Right lobe of liver (tissue), 6 donors: Measurements from ENCODE around the gene HERC6. TPM values are rescaled to one million over a fixed set of nuclear protein-coding genes. Genes with fewer than 3 reads are reported as not detected.

Experiments
- ATAC-seq, 4 donors: fragments of 200-7000 bp; cut with Tn5 transposase; one replicate each; pipeline ENCODE4 v1.9.1; 2020; ENCODE audit warnings: mild to moderate bottlenecking in 4 of 4, moderate library complexity in 4 of 4
- DNase-seq, 3 donors: peaks; one replicate each; pipeline ENCODE4 v3.0.0-alpha.2; 2020
- H3K27ac ChIP-seq, 3 donors: fragments of 200-600 bp; one replicate each; pipeline ENCODE4 v1.8.0; 2022
- H3K27me3 ChIP-seq, 2 donors: fragments of 200-600 bp; one replicate each; pipeline ENCODE4 v1.8.0; 2022
- H3K36me3 ChIP-seq, 4 donors: fragments of 200-600 bp; sonication (generic) in 1 of 4; one replicate each; pipeline versions ENCODE4 v1.5.1 to v1.8.0; 2017 to 2022; ENCODE audit warnings: control low read depth in 1 of 4
- H3K4me1 ChIP-seq, 4 donors: fragments of 200-600 bp; sonication (generic) in 1 of 4; one replicate each; pipeline versions ENCODE4 v1.5.1 to v1.8.0; 2017 to 2022; ENCODE audit warnings: control low read depth in 1 of 4
- H3K4me3 ChIP-seq, 3 donors: fragments of 200-600 bp; one replicate each; pipeline ENCODE4 v1.8.0; 2022
- H3K9me3 ChIP-seq, 4 donors: fragments of 200-600 bp; sonication (generic) in 1 of 4; one replicate each; pipeline versions ENCODE4 v1.5.1 to v1.8.0; 2017 to 2022; ENCODE audit warnings: control low read depth in 1 of 4
- CTCF ChIP-seq, 4 donors: fragments of 200-600 bp in 3 of 4; fragments of 450-650 bp in 1 of 4; IDR thresholded peaks; one replicate each; pipeline versions ENCODE4 v1.5.1 to v1.8.0; 2016 to 2022; ENCODE audit warnings: antibody characterized with exemption in 4 of 4, mild to moderate bottlenecking in 2 of 4
- POLR2A ChIP-seq: fragments of 450-650 bp; IDR thresholded peaks from one replicate; pipeline ENCODE4 v1.6.1; 2017; ENCODE audit warnings: antibody characterized with exemption, mild to moderate bottlenecking
- WGBS: methylation state at CpG from one replicate; pipeline ENCODE4 v1.1.6; 2018; ENCODE audit warnings: low coverage, low lambda C conversion rate; ENCODE audit not compliant: insufficient coverage; ENCODE audit errors: missing lambda C conversion rate; 5-methylcytosine and 5-hydroxymethylcytosine counted together
- intact Hi-C, 2 donors: fragments of 100-400 bp; cut with DNase I; formaldehyde crosslinking; loops; one replicate each; pipeline versions ENCODE4 v1.11.2 to v1.14.1; 2022
- total RNA-seq, 6 experiments: library from RNA; depleted of rRNA in 2 of 6; stranded (reverse); fragments of >200 nt in 2 of 6; fragmentation: NEBNext Ultra II Directional in 3 of 6; extraction: Animal tissue kit (Norgen Biotek cat#: 25700) in 3 of 6; gene quantifications; one replicate each; pipeline versions ENCODE4 v1.1.0 to v1.2.4, GENCODE V29; 2016 to 2023
- donor health status: DM: no; HTN: yes; CAD: no.
- donor health status: DM: no; HTN: no; CAD: no.
- donor health status: DM: no; HTN: no; CAD: no.
- donor health status: DM: no; HTN: yes; CAD: no.
- donor health status: DM: no; HTN: yes; CAD: no.

The HERC6 gene
- total RNA-seq, 6 experiments from 2014 or later, result 1.7 to 4.2 (median 3.6) TPM

GRCh38 chr4:88409789-88410188 lies 31.1 kb downstream of the HERC6 start:
- Histone ChIP-seq H3K27me3 (no peaks in the 10 kb centered on the region), H3K27ac (no peak overlapping the region), H3K9me3 (no peaks in the 10 kb centered on the region), H3K4me3 (no peak overlapping the region), H3K36me3 (no peaks in the 10 kb centered on the region), H3K4me1 (no peaks in the 10 kb centered on the region)
- intact Hi-C loops, result no loop called here
- ATAC-seq (no peak), DNase-seq (no peak)
- no CpG with 5 or more reads among the region's 1 CpG for WGBS
- TF ChIP-seq CTCF (IDR thresholded peaks at IDR 0.05) (no peak), POLR2A (no peak)

GRCh38 chr4:88411491-88412096 lies 32.9 kb downstream of the HERC6 start:
- Histone ChIP-seq H3K27ac (no peak overlapping the region), H3K9me3 (no peaks in the 10 kb centered on the region), H3K4me1 (no peaks in the 10 kb centered on the region), H3K27me3 (no peaks in the 10 kb centered on the region), H3K36me3 (no peaks in the 10 kb centered on the region), H3K4me3 (no peak overlapping the region)
- ATAC-seq (no peak), DNase-seq (no peak)
- TF ChIP-seq POLR2A (no peak), CTCF (IDR thresholded peaks at IDR 0.05) (no peak)
- 91% methylated on average over 3 of the region's 3 CpGs for WGBS
- intact Hi-C loops, result no loop called here

GRCh38 chr4:88413801-88414200 lies 35.1 kb downstream of the HERC6 start:
- TF ChIP-seq POLR2A (no peak), CTCF (IDR thresholded peaks at IDR 0.05) (no peak)
- WGBS, result 100% methylated on average over 1 of the region's 1 CpG
- no peak overlapping the region for H3K27ac ChIP-seq
- ATAC-seq, result no peak
- no peaks in the 10 kb centered on the region for H3K4me1 ChIP-seq
- H3K9me3 ChIP-seq, result no peaks in the 10 kb centered on the region
- no peaks in the 10 kb centered on the region for H3K36me3 ChIP-seq
- no peak overlapping the region for H3K4me3 ChIP-seq
- H3K27me3 ChIP-seq, result no peaks in the 10 kb centered on the region
- no peak for DNase-seq
- intact Hi-C loops, result no loop called here

GRCh38 chr4:88414755-88415154 lies 36.1 kb downstream of the HERC6 start:
- Histone ChIP-seq H3K9me3 (no peaks in the 10 kb centered on the region), H3K27me3 (no peaks in the 10 kb centered on the region), H3K4me1 (no peaks in the 10 kb centered on the region), H3K4me3 (no peak overlapping the region), H3K36me3 (no peaks in the 10 kb centered on the region), H3K27ac (no peak overlapping the region)
- no peak for TF ChIP-seq POLR2A
- no peak for TF ChIP-seq CTCF (IDR thresholded peaks at IDR 0.05)
- ATAC-seq (no peak), DNase-seq (no peak)
- WGBS, result 84% methylated on average over 4 of the region's 4 CpGs
- intact Hi-C loops, result no loop called here

GRCh38 chr4:88415982-88416381 lies 37.3 kb downstream of the HERC6 start:
- ATAC-seq (no peak), DNase-seq (no peak)
- no peak overlapping the region for H3K27ac ChIP-seq
- TF ChIP-seq CTCF (IDR thresholded peaks at IDR 0.05) (no peak), POLR2A (no peak)
- no peaks in the 10 kb centered on the region for H3K36me3 ChIP-seq
- intact Hi-C loops, result no loop called here
- H3K27me3 ChIP-seq, result no peaks in the 10 kb centered on the region
- H3K4me1 ChIP-seq, result no peaks in the 10 kb centered on the region
- WGBS, result 89% methylated on average over 1 of the region's 2 CpGs
- no peak overlapping the region for H3K4me3 ChIP-seq
- no peaks in the 10 kb centered on the region for H3K9me3 ChIP-seq
